Astrocyte (in vitro differentiated cells and primary cell): Measurements from ENCODE around the gene EIF4B.

ENCODE experiments used
- EZH2 ChIP-seq: IDR thresholded peaks from 2 replicates; pipeline ENCODE4 v1.6.1; 2012; ENCODE audit warnings: mild to moderate bottlenecking, low read length, inconsistent platforms; ENCODE audit not compliant: insufficient read depth
- TF ChIP-seq, protein P1 (sequence below): IDR thresholded peaks from 2 replicates; pipeline ENCODE4 v1.5.1; 2011; ENCODE audit warnings: low read depth, mild to moderate bottlenecking, inconsistent platforms, low read length, moderate library complexity; ENCODE audit not compliant: insufficient read depth

DNA sequence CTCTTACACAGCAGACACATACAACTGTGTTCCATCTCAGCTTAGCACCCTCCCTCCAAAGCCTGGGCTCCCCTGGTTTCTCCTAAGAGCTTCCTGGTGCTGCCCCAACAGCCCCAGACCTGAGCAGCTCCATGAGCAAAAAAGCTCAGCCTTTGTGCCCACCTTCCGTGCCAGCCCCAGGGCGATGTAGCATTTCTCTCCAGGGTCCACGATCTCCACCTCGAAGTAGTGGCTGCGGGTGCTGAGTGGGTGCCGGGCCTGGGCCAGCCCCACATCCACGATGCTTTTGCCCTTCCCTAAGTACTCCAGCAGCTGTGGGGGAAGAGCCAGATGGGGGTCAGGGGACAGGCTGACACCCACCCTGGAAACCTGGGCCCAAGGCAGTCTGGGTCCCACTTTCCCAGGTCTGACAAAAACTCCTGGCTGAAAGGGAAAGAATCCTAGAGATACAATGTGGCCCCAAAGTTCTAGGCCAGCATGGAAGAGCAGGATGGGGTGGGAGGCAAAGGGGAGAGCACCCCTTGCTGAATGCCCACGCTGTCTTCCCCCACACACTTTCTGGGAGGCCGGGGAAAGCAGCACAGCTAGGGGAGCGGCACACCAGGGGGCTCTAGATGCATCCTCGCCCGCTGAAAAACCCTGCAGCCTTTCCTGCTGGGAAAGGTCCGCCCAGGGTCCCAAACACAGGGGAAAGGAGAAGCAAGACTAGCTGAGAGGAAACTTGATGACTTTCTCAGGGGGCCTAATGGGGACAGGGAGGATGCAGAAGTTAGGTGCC is 61.9 kb downstream of the EIF4B start:
- TF ChIP-seq, protein P1, sequence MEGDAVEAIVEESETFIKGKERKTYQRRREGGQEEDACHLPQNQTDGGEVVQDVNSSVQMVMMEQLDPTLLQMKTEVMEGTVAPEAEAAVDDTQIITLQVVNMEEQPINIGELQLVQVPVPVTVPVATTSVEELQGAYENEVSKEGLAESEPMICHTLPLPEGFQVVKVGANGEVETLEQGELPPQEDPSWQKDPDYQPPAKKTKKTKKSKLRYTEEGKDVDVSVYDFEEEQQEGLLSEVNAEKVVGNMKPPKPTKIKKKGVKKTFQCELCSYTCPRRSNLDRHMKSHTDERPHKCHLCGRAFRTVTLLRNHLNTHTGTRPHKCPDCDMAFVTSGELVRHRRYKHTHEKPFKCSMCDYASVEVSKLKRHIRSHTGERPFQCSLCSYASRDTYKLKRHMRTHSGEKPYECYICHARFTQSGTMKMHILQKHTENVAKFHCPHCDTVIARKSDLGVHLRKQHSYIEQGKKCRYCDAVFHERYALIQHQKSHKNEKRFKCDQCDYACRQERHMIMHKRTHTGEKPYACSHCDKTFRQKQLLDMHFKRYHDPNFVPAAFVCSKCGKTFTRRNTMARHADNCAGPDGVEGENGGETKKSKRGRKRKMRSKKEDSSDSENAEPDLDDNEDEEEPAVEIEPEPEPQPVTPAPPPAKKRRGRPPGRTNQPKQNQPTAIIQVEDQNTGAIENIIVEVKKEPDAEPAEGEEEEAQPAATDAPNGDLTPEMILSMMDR: no peak
- TF ChIP-seq EZH2: no peak
